Esophagus squamous epithelium (tissue), 5 donors: ENCODE data around the gene WDHD1. TPM values are rescaled to one million over a fixed set of nuclear protein-coding genes. Genes with fewer than 3 reads are reported as not detected.

Source experiments
- DNase-seq: peaks from one replicate; lab custom pipeline; 2025; lab: John Stamatoyannopoulos, UW
- H3K27ac ChIP-seq, 4 donors: fragments of 200-600 bp; sonication (generic); one replicate each; pipeline ENCODE4 v1.5.1; 2016 to 2019; ENCODE audit warnings: mild to moderate bottlenecking in 1 of 4
- H3K27me3 ChIP-seq, 4 donors: fragments of 200-600 bp; sonication (generic); 1 replicate in 3 of 4; 2 replicates in 1 of 4; pipeline versions ENCODE4 v1.5.1 to v1.6.0; 2017 to 2021; ENCODE audit warnings: antibody characterized with exemption in 1 of 4
- H3K36me3 ChIP-seq, 3 donors: fragments of 200-600 bp; sonication (generic); one replicate each; pipeline ENCODE4 v1.5.1; 2016 to 2019
- H3K4me1 ChIP-seq, 3 donors: fragments of 200-600 bp; sonication (generic); one replicate each; pipeline ENCODE4 v1.5.1; 2017 to 2019
- H3K4me3 ChIP-seq, 4 donors: fragments of 200-600 bp; sonication (generic); 1 replicate in 3 of 4; 2 replicates in 1 of 4; pipeline ENCODE4 v1.5.1; 2016 to 2019; ENCODE audit warnings: mild to moderate bottlenecking in 2 of 4, moderate library complexity in 1 of 4
- H3K9me3 ChIP-seq, 3 donors: fragments of 200-600 bp; sonication (generic); one replicate each; pipeline ENCODE4 v1.5.1; 2016 to 2019
- CTCF ChIP-seq, 6 experiments: fragments of 450-650 bp in 4 of 6; fragments of 200-600 bp in 2 of 6; sonication (generic) in 2 of 6; IDR thresholded peaks; one replicate each; pipeline ENCODE4 v1.5.1; 2016 to 2019; ENCODE audit warnings: antibody characterized with exemption in 6 of 6, mild to moderate bottlenecking in 4 of 6, moderate library complexity in 4 of 6
- POLR2A ChIP-seq, 4 donors: fragments of 450-650 bp; IDR thresholded peaks; one replicate each; pipeline ENCODE4 v1.6.1; 2017; ENCODE audit warnings: antibody characterized with exemption in 4 of 4, mild to moderate bottlenecking in 4 of 4, moderate library complexity in 3 of 4
- WGBS, 2 donors: methylation state at CpG; one replicate each; pipeline ENCODE4 v1.1.5; 2018; 5-methylcytosine and 5-hydroxymethylcytosine counted together
- intact Hi-C: fragments of 100-400 bp; cut with DNase I; formaldehyde crosslinking; loops from one replicate; pipeline ENCODE4 v1.15.0; 2022
- total RNA-seq, 4 donors: library from RNA; depleted of rRNA; stranded (reverse); fragments of >200 nt; gene quantifications; one replicate each; pipeline ENCODE4 v1.1.0, GENCODE V29; 2016
- donor health status: DM: yes; HTN: yes; CAD: no.

WDHD1 gene
- total RNA-seq, 4 donors from 2014 or later = 0.80 to 7.0 (median 5.0) TPM

DNA sequence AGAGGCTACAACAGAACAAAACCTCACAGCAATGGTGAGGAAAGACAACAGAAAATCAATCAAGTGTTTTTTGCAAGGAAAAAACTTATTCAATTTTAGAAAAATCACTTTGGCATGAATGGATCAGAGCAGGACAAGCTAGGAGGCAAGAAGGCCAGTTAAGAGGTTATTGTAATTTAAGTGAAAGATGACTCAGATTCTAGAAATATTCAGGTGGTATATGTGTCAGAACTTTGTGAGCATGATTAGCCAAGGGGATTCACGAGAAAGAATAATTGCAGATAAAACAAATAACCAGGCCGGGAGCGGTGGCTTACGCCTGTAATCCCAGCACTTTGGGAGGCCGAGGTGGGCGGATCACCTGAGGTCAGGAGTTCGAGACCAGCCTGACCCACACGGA lies 137.0 kb downstream of the WDHD1 start:
- Histone ChIP-seq H3K27ac (peak overlapping the region in 1 of 4 donors; percentile 23), H3K36me3 (no peaks in the 10 kb centered on the region), H3K9me3 (no peaks in the 10 kb centered on the region), H3K4me3 (no peak overlapping the region), H3K27me3 (no peaks in the 10 kb centered on the region), H3K4me1 (peaks cover 0 to 32% (median 3%) of the 10 kb centered on the region in 3 donors)
- intact Hi-C loops = no loop called here
- TF ChIP-seq CTCF (IDR thresholded peaks at IDR 0.05) (no peak), POLR2A (IDR thresholded peaks at IDR 0.05) (no peak)
- WGBS, 2 donors = 59 to 77% methylated on average over 8 of the region's 8 CpGs
- DNase-seq = no peak

Other genes starting within 250 kb of the WDHD1 start
- 10 to 100 TPM in 3 of 4 donors, 1 to 10 TPM in 1; 9.3 to 19.8 (median 15.5) TPM for gene GCH1, start 124.3 kb downstream of the WDHD1 start, total RNA-seq
- 10 to 100 TPM in 2 of 4 donors, 1 to 10 TPM in 2; 5.9 to 20.1 (median 12.1) TPM for gene SOCS4, start 137 bp upstream of the WDHD1 start, total RNA-seq
- 10 to 100 TPM; 35.3 to 85.3 (median 50.4) TPM for gene MAPK1IP1L, start 24.5 kb upstream of the WDHD1 start, total RNA-seq
- gene LGALS3, start 102.2 kb upstream of the WDHD1 start, total RNA-seq = 100 to 1,000 TPM; 234 to 565 (median 415) TPM
- gene DLGAP5, start 164.5 kb upstream of the WDHD1 start, total RNA-seq = 10 to 100 TPM in 2 of 4 donors, 1 to 10 TPM in 2; 4.6 to 16.8 (median 9.0) TPM
- 10 to 100 TPM; 33.3 to 43.1 (median 34.5) TPM for gene FBXO34, start 244.3 kb upstream of the WDHD1 start, total RNA-seq